GM23338 (cell line): ENCODE data around the gene TSR3. TPM values are rescaled to one million over a fixed set of nuclear protein-coding genes. Genes with fewer than 3 reads are reported as not detected.

Experiments used
- ATAC-seq: fragments of 200-7000 bp; cut with Tn5 transposase; 3 replicates; pipeline ENCODE4 v1.9.1; 2020
- DNase-seq: peaks from one replicate; pipeline ENCODE4 v3.0.0-alpha.2; 2015; ENCODE audit warnings: low spot score
- H2AFZ ChIP-seq: fragments of 200-600 bp; sonication (generic); 2 replicates; pipeline ENCODE4 v1.8.0; 2016; ENCODE audit warnings: antibody characterized with exemption, mild to moderate bottlenecking, moderate library complexity
- H3F3A ChIP-seq: fragments of 200-600 bp; sonication (generic); replicated peaks from 2 replicates; pipeline ENCODE4 v1.8.0; 2017; ENCODE audit warnings: antibody characterized with exemption, mixed run types, low read depth
- H3K27ac ChIP-seq: fragments of 200-600 bp; sonication (generic); 2 replicates; pipeline ENCODE4 v1.6.1; 2016; ENCODE audit warnings: low read depth
- H3K27me3 ChIP-seq: fragments of 200-600 bp; sonication (generic); 2 replicates; pipeline ENCODE4 v1.8.0; 2016; ENCODE audit warnings: mild to moderate bottlenecking, mixed run types, moderate library complexity; ENCODE audit not compliant: insufficient read depth
- H3K36me3 ChIP-seq: fragments of 200-600 bp; sonication (generic); 2 replicates; pipeline ENCODE4 v1.8.0; 2016; ENCODE audit warnings: mild to moderate bottlenecking; ENCODE audit not compliant: insufficient read depth
- H3K4me1 ChIP-seq: fragments of 200-600 bp; sonication (generic); 2 replicates; pipeline ENCODE4 v1.8.0; 2016; ENCODE audit warnings: mild to moderate bottlenecking, moderate library complexity; ENCODE audit not compliant: insufficient read depth
- H3K4me2 ChIP-seq: fragments of 200-600 bp; sonication (generic); 2 replicates; pipeline ENCODE4 v1.7.1; 2017; ENCODE audit warnings: mixed run types
- H3K4me3 ChIP-seq: fragments of 200-600 bp; sonication (generic); 2 replicates; pipeline ENCODE4 v1.6.1; 2016; ENCODE audit warnings: mixed run types
- H3K79me2 ChIP-seq: fragments of 200-600 bp; sonication (generic); replicated peaks from 2 replicates; pipeline ENCODE4 v1.8.0; 2017; ENCODE audit warnings: mild to moderate bottlenecking; ENCODE audit not compliant: insufficient read depth
- H3K9me2 ChIP-seq: fragments of 200-600 bp; sonication (generic); 2 replicates; pipeline ENCODE4 v1.8.0; 2017; ENCODE audit not compliant: insufficient read depth
- H4K20me1 ChIP-seq: fragments of 200-600 bp; sonication (generic); replicated peaks from 2 replicates; pipeline ENCODE4 v1.8.0; 2017; ENCODE audit warnings: mild to moderate bottlenecking; ENCODE audit not compliant: insufficient read depth
- H3K27ac Mint-ChIP-seq: 2 replicates; pipeline ENCODE4 v1.8.0; 2020; ENCODE audit warnings: inconsistent platforms, mild to moderate bottlenecking, moderate library complexity, mixed read lengths
- H3K27me3 Mint-ChIP-seq: 3 replicates; pipeline ENCODE4 v1.8.0; 2022; ENCODE audit warnings: low read depth, mild to moderate bottlenecking, moderate library complexity, mixed read lengths, inconsistent platforms; ENCODE audit not compliant: insufficient read depth, poor library complexity
- H3K36me3 Mint-ChIP-seq: 3 replicates; pipeline ENCODE4 v1.8.0; 2021; ENCODE audit warnings: low read depth, mild to moderate bottlenecking, inconsistent platforms, moderate library complexity, mixed read lengths
- H3K4me1 Mint-ChIP-seq: 3 replicates; pipeline ENCODE4 v1.8.0; 2020; ENCODE audit warnings: mild to moderate bottlenecking, inconsistent platforms, mixed read lengths
- H3K4me3 Mint-ChIP-seq: 3 replicates; pipeline ENCODE4 v1.8.0; 2021; ENCODE audit warnings: moderate library complexity, mild to moderate bottlenecking, inconsistent platforms, mixed read lengths
- H3K9me3 Mint-ChIP-seq: 3 replicates; pipeline ENCODE4 v1.8.0; 2020; ENCODE audit warnings: moderate library complexity, mild to moderate bottlenecking, inconsistent platforms, mixed read lengths
- EZH2phosphoT487 ChIP-seq: fragments of 200-600 bp; sonication (generic); IDR thresholded peaks from one replicate; pipeline ENCODE4 v1.8.1; 2018; ENCODE audit warnings: antibody characterized with exemption; ENCODE audit not compliant: unreplicated experiment
- JUNB ChIP-seq: IDR thresholded peaks from one replicate; pipeline ENCODE4 v1.6.1; 2016; ENCODE audit warnings: antibody characterized with exemption; ENCODE audit not compliant: unreplicated experiment
- ZNF331 ChIP-seq: fragments of 250-450 bp; sonication (Bioruptor Pico); IDR thresholded peaks from 2 replicates; pipeline ENCODE4 v1.5.0; 2020; ENCODE audit warnings: low read depth, mild to moderate bottlenecking, moderate library complexity
- polyA plus RNA-seq: library from polyadenylated mRNA; unstranded; fragments of >200 nt; fragmentation: Nextera tagmentation; extraction: Ambion mirVana; gene quantifications from 2 replicates; pipeline ENCODE4 v1.2.1, GENCODE V29; 2016
- total RNA-seq: library from RNA; depleted of rRNA; stranded (reverse); fragments of >200 nt; shearing (Covaris generic); gene quantifications from 2 replicates; pipeline ENCODE4 v1.2.3, GENCODE V29; 2014
- TF ChIP-seq, protein P1 (sequence below), 2 experiments: fragments of 200-600 bp in 1 of 2; sonication (generic) in 1 of 2; conservative IDR thresholded peaks; 2 replicates each; pipeline versions ENCODE4 v1.5.1 to v1.6.1; 2016 to 2017; ENCODE audit warnings: antibody characterized with exemption in 2 of 2, low read depth in 2 of 2, mild to moderate bottlenecking in 2 of 2, moderate library complexity in 1 of 2

TSR3 gene
- total and polyA plus RNA-seq, 2 experiments from 2014 or later, result 58.5 to 97.3 TPM

DNA sequence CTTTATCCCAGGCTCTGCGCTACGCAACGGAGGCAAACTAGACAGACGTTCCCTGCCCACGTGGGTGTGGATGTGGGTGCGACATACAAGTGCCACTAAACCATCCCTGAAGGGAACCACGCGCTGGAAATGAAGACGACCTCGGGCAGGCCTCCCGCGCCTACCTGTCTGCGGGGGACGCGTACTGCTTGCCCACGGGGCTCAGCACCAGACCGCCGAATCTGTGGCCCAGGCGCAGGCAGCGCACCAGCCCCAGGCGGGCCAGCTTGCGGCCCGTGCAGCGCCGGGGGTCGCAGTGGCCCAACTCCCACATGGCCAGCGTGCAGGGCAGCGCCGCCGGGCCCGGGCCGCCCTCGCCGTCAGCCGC is 480 bp downstream of the TSR3 start (continued):
- TF ChIP-seq ZNF331 (CRISPR knock-in tag) (no peak), JUNB (no peak), EZH2phosphoT487 (no peak)

DNA sequence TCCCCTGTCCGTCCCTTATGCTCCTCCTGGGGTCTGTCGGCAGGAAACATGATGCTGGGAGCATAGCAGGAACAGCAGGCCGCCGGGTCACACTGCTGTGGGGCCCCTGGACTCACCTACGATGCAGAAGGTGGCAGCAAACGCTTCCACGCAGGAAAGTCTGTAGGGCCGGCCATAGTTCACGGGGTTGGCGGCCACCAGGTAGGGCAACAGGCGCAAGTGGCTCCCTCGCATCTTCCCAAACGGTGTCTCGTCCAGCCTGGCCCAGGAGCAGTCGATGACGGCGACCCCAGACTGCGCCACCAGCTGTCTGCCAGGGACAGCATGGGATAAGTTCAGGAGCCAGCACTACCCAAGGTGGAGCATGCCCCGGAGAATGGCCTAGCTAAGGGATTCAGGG is 987 bp downstream of the TSR3 start:
- H3K4me1 ChIP-seq, result peaks cover 7% of the 10 kb centered on the region; the same call in 1 of the 2 replicates
- TF ChIP-seq EZH2phosphoT487 (no peak), ZNF331 (CRISPR knock-in tag) (no peak)
- TF ChIP-seq, protein P1, sequence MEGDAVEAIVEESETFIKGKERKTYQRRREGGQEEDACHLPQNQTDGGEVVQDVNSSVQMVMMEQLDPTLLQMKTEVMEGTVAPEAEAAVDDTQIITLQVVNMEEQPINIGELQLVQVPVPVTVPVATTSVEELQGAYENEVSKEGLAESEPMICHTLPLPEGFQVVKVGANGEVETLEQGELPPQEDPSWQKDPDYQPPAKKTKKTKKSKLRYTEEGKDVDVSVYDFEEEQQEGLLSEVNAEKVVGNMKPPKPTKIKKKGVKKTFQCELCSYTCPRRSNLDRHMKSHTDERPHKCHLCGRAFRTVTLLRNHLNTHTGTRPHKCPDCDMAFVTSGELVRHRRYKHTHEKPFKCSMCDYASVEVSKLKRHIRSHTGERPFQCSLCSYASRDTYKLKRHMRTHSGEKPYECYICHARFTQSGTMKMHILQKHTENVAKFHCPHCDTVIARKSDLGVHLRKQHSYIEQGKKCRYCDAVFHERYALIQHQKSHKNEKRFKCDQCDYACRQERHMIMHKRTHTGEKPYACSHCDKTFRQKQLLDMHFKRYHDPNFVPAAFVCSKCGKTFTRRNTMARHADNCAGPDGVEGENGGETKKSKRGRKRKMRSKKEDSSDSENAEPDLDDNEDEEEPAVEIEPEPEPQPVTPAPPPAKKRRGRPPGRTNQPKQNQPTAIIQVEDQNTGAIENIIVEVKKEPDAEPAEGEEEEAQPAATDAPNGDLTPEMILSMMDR (conservative IDR thresholded peaks at IDR 0.05; ENCODE audit: low read depth in 2 of 2), result no peak
- peak overlapping the region; percentile 94 for H3K4me2 ChIP-seq
- peak overlapping the region; percentile 93 for H3K4me3 ChIP-seq
- peaks cover 6% of the 10 kb centered on the region for H3K4me1 Mint-ChIP-seq
- H2AFZ ChIP-seq, result no peak overlapping the region
- peaks cover 3% of the 10 kb centered on the region for H3K9me3 Mint-ChIP-seq
- H3K27me3 ChIP-seq, result no peaks in the 10 kb centered on the region
- no peaks in the 10 kb centered on the region; the same call in 1 of the 2 replicates for H3F3A ChIP-seq
- peaks cover 30% of the 10 kb centered on the region for H3K79me2 ChIP-seq
- H3K27ac Mint-ChIP-seq, result no peak overlapping the region
- peaks cover 28% of the 10 kb centered on the region for H3K27me3 Mint-ChIP-seq
- H3K36me3 Mint-ChIP-seq, result peaks cover 4% of the 10 kb centered on the region; the same call in 2 of the 3 replicates
- H3K36me3 ChIP-seq, result no peaks in the 10 kb centered on the region; the same call in 1 of the 2 replicates
- ATAC-seq (no peak), DNase-seq (no peak)
- peaks cover 4% of the 10 kb centered on the region; the same call in 1 of the 2 replicates for H4K20me1 ChIP-seq
- no peaks in the 10 kb centered on the region for H3K9me2 ChIP-seq
- no peak overlapping the region for H3K27ac ChIP-seq
- H3K4me3 Mint-ChIP-seq, result peak overlapping the region; percentile 81

- H3K4me3 ChIP-seq, result no peak overlapping the region
- H3K27me3 Mint-ChIP-seq, result peaks cover 28% of the 10 kb centered on the region
- H3K36me3 Mint-ChIP-seq, result peaks cover 4% of the 10 kb centered on the region; the same call in 2 of the 3 replicates
- H3K27ac Mint-ChIP-seq, result no peak overlapping the region
- TF ChIP-seq, protein P1 (conservative IDR thresholded peaks at IDR 0.05; ENCODE audit: low read depth in 2 of 2), result peak in 1 of 2 experiments; percentile 17; a peak in 1 of 4 replicates
- no peak for TF ChIP-seq ZNF331 (CRISPR knock-in tag)
- no peaks in the 10 kb centered on the region; the same call in 1 of the 2 replicates for H3F3A ChIP-seq
- H3K4me3 Mint-ChIP-seq, result peak overlapping the region; percentile 81
- DNase-seq (no peak), ATAC-seq (no peak)
- peaks cover 30% of the 10 kb centered on the region for H3K79me2 ChIP-seq
- H2AFZ ChIP-seq, result no peak overlapping the region
- H3K27ac ChIP-seq, result no peak overlapping the region
- H3K9me2 ChIP-seq, result no peaks in the 10 kb centered on the region
- no peaks in the 10 kb centered on the region for H3K27me3 ChIP-seq
- peaks cover 3% of the 10 kb centered on the region for H3K9me3 Mint-ChIP-seq
- no peak overlapping the region for H3K4me2 ChIP-seq
- peaks cover 4% of the 10 kb centered on the region; the same call in 1 of the 2 replicates for H4K20me1 ChIP-seq
- H3K36me3 ChIP-seq, result no peaks in the 10 kb centered on the region; the same call in 1 of the 2 replicates
- H3K4me1 ChIP-seq, result peaks cover 7% of the 10 kb centered on the region; the same call in 1 of the 2 replicates
- H3K4me1 Mint-ChIP-seq, result peaks cover 6% of the 10 kb centered on the region
Observed at GRCh38 chr16:1349951-1350350, 1.7 kb downstream of the TSR3 start.
